H1 (cell line): ENCODE measurements around the gene MGMT. TPM values are rescaled to one million over a fixed set of nuclear protein-coding genes. Genes with fewer than 3 reads are reported as not detected.

Source experiments
- CTCF ChIA-PET: fragments of 300-600 bp; sonication (Branson Sonifier 250); formaldehyde crosslinking; loops from one replicate; lab custom pipeline; 2021; ENCODE audit not compliant: partially characterized antibody; lab: Charles Lee
- POLR2A ChIA-PET: fragments of 300-600 bp; sonication (Branson Sonifier 250); formaldehyde crosslinking; loops from one replicate; lab custom pipeline; 2021; ENCODE audit warnings: inconsistent platforms; ENCODE audit not compliant: partially characterized antibody; lab: Charles Lee
- DNase-seq, 2 experiments: peaks; one replicate each; pipeline versions ENCODE4 v3.0.0 to v3.0.0-alpha.2; 2010 to 2022; ENCODE audit warnings: low spot score in 2 of 2, low read depth in 1 of 2, mixed read lengths in 1 of 2
- FAIRE-seq: peaks from 2 replicates; lab custom pipeline; 2011; peaks lifted over from hg19 to GRCh38; lab: Jason Lieb, UNC
- H2AFZ ChIP-seq: 2 replicates; pipeline ENCODE4 v1.8.1; 2012; ENCODE audit warnings: low read length, inconsistent platforms
- H2AK5ac ChIP-seq: 2 replicates; pipeline ENCODE4 v1.6.1; 2013; ENCODE audit warnings: low read depth, low read length
- H2BK120ac ChIP-seq: replicated peaks from 2 replicates; pipeline ENCODE3; 2013; ENCODE audit warnings: low read depth, low read length, inconsistent platforms
- H2BK12ac ChIP-seq: 2 replicates; pipeline ENCODE4 v1.6.1; 2013; ENCODE audit warnings: low read depth, low read length
- H2BK15ac ChIP-seq: 2 replicates; pipeline ENCODE4 v1.6.1; 2013; ENCODE audit warnings: low read length
- H2BK20ac ChIP-seq: 2 replicates; pipeline ENCODE4 v1.6.1; 2013; ENCODE audit warnings: low read length
- H2BK5ac ChIP-seq: 2 replicates; pipeline ENCODE4 v1.6.1; 2013; ENCODE audit warnings: low read depth, low read length
- H3K14ac ChIP-seq: 2 replicates; pipeline ENCODE4 v1.6.1; 2013; ENCODE audit warnings: inconsistent platforms; ENCODE audit not compliant: insufficient read length
- H3K18ac ChIP-seq: 2 replicates; pipeline ENCODE4 v1.6.1; 2013; ENCODE audit warnings: low read length; ENCODE audit errors: extremely low read depth
- H3K23ac ChIP-seq: 2 replicates; pipeline ENCODE4 v1.6.1; 2013; ENCODE audit warnings: inconsistent platforms; ENCODE audit not compliant: insufficient read length
- H3K23me2 ChIP-seq: 2 replicates; pipeline ENCODE4 v1.6.1; 2013; ENCODE audit warnings: low read depth, low read length
- H3K27ac ChIP-seq: 2 replicates; pipeline ENCODE4 v1.6.1; 2011; ENCODE audit warnings: low read depth, low read length, inconsistent platforms
- H3K27me3 ChIP-seq, 4 experiments: replicated peaks in 1 of 4; 1 replicate in 1 of 4; 2 replicates in 3 of 4; pipeline versions ENCODE4 v1.6.1 to v1.8.1; 2011 to 2013; ENCODE audit warnings: low read length in 3 of 4, mild to moderate bottlenecking in 3 of 4, inconsistent platforms in 2 of 4, mixed read lengths in 2 of 4, moderate library complexity in 1 of 4; ENCODE audit not compliant: control insufficient read depth in 3 of 4, insufficient read depth in 3 of 4; ENCODE audit errors: extremely low read depth in 1 of 4
- H3K36me3 ChIP-seq, 4 experiments: 2 replicates each; pipeline versions ENCODE4 v1.6.1 to v1.8.1; 2011 to 2013; ENCODE audit warnings: mild to moderate bottlenecking in 4 of 4, low read length in 3 of 4, moderate library complexity in 2 of 4, control low read depth in 1 of 4, inconsistent platforms in 1 of 4; ENCODE audit not compliant: insufficient read depth in 4 of 4, control insufficient read depth in 2 of 4
- H3K4ac ChIP-seq: replicated peaks from 2 replicates; pipeline ENCODE3; 2013; ENCODE audit warnings: low read length, low read depth, mixed read lengths, inconsistent platforms; ENCODE audit not compliant: insufficient read length
- H3K4me1 ChIP-seq, 4 experiments: replicated peaks in 1 of 4; 1 replicate in 1 of 4; 2 replicates in 3 of 4; pipeline versions ENCODE4 v1.6.1 to v1.8.1; 2011 to 2013; ENCODE audit warnings: low read length in 3 of 4, inconsistent platforms in 2 of 4, mixed read lengths in 1 of 4; ENCODE audit not compliant: insufficient read depth in 4 of 4, control insufficient read depth in 3 of 4
- H3K4me2 ChIP-seq, 2 experiments: 2 replicates each; pipeline versions ENCODE4 v1.6.1 to v1.8.1; 2011 to 2013; ENCODE audit warnings: low read depth in 2 of 2, low read length in 2 of 2, control low read depth in 1 of 2, inconsistent platforms in 1 of 2, mild to moderate bottlenecking in 1 of 2; ENCODE audit not compliant: insufficient read depth in 1 of 2
- H3K4me3 ChIP-seq, 4 experiments: fragments of 200-600, 300-600 bp in 1 of 4; sonication (generic), shearing (Covaris generic), sonication (Bioruptor Twin) in 1 of 4; 2 replicates each; pipeline versions ENCODE4 v1.5.1 to v1.8.1; 2011 to 2016; ENCODE audit warnings: low read length in 4 of 4, low read depth in 3 of 4, control low read depth in 2 of 4, inconsistent platforms in 2 of 4, mild to moderate bottlenecking in 2 of 4, mixed read lengths in 1 of 4, moderate library complexity in 1 of 4; ENCODE audit not compliant: insufficient read depth in 2 of 4; ENCODE audit errors: extremely low read depth in 1 of 4
- H3K56ac ChIP-seq: replicated peaks from 2 replicates; pipeline ENCODE3; 2013; ENCODE audit warnings: low read depth, mild to moderate bottlenecking, mixed read lengths, low read length, inconsistent platforms; ENCODE audit not compliant: insufficient read length
- H3K79me1 ChIP-seq: 2 replicates; pipeline ENCODE4 v1.6.1; 2013; ENCODE audit warnings: low read depth, low read length, control low read depth
- H3K79me2 ChIP-seq, 2 experiments: 2 replicates each; pipeline versions ENCODE4 v1.6.1 to v1.8.1; 2012 to 2013; ENCODE audit warnings: low read length in 2 of 2, mild to moderate bottlenecking in 2 of 2, inconsistent platforms in 1 of 2; ENCODE audit not compliant: insufficient read depth in 2 of 2, control insufficient read depth in 1 of 2
- H3K9ac ChIP-seq, 4 experiments: replicated peaks in 1 of 4; 1 replicate in 1 of 4; 2 replicates in 3 of 4; pipeline versions ENCODE4 v1.6.1 to v1.8.1; 2011 to 2013; ENCODE audit warnings: low read depth in 3 of 4, low read length in 3 of 4, control low read depth in 2 of 4, mild to moderate bottlenecking in 2 of 4, moderate library complexity in 2 of 4, inconsistent platforms in 1 of 4; ENCODE audit errors: extremely low read depth in 1 of 4
- H3K9me3 ChIP-seq, 2 experiments: 2 replicates each; pipeline versions ENCODE4 v1.6.1 to v1.8.1; 2012 to 2013; ENCODE audit warnings: mild to moderate bottlenecking in 2 of 2, moderate library complexity in 2 of 2, control low read depth in 1 of 2, inconsistent platforms in 1 of 2, low read depth in 1 of 2, low read length in 1 of 2, mixed read lengths in 1 of 2; ENCODE audit not compliant: insufficient read depth in 2 of 2
- H4K20me1 ChIP-seq, 2 experiments: replicated peaks in 1 of 2; 2 replicates each; pipeline versions ENCODE3 to v1.8.1; 2011 to 2013; ENCODE audit warnings: inconsistent platforms in 2 of 2, low read length in 2 of 2, mild to moderate bottlenecking in 1 of 2; ENCODE audit not compliant: insufficient read depth in 2 of 2, control insufficient read depth in 1 of 2
- H4K5ac ChIP-seq: 2 replicates; pipeline ENCODE4 v1.6.1; 2013; ENCODE audit warnings: low read length, low read depth, mixed read lengths, inconsistent platforms; ENCODE audit not compliant: insufficient read length
- H4K8ac ChIP-seq: 2 replicates; pipeline ENCODE4 v1.8.0; 2013; ENCODE audit warnings: mild to moderate bottlenecking, moderate library complexity, low read length, inconsistent platforms; ENCODE audit not compliant: insufficient read depth; ENCODE audit errors: extremely low read depth
- H4K91ac ChIP-seq: replicated peaks from 2 replicates; pipeline ENCODE3; 2013; ENCODE audit warnings: low read length, mixed read lengths, inconsistent platforms; ENCODE audit not compliant: insufficient read length
- MAFK ChIP-seq: IDR thresholded peaks from 2 replicates; pipeline ENCODE4 v1.6.1; 2012; ENCODE audit warnings: low read depth, mild to moderate bottlenecking, improper control_type of control experiment, low read length
- WGBS, 2 experiments: shearing (Covaris generic) in 1 of 2; methylation state at CpG; one replicate each; pipeline versions ENCODE4 v1.1.6 to v1.1.7; 2013 to 2015; ENCODE audit warnings: low lambda C conversion rate in 2 of 2, mixed read lengths in 2 of 2, inconsistent platforms in 1 of 2, low coverage in 1 of 2, missing lambda C conversion rate in 1 of 2; ENCODE audit not compliant: insufficient replicate concordance in 2 of 2, insufficient coverage in 1 of 2, insufficient read length in 1 of 2; ENCODE audit errors: extremely low coverage in 1 of 2, missing lambda C conversion rate in 1 of 2; 5-methylcytosine and 5-hydroxymethylcytosine counted together
- polyA plus RNA-seq, 7 experiments: library from polyadenylated mRNA; depleted of rRNA in 3 of 7; stranded (reverse) in 5 of 7; unstranded in 2 of 7; fragments of >200 nt in 5 of 7; fragments of 200-250 nt in 2 of 7; gene quantifications; 1 replicate in 5 of 7; 2 replicates in 1 of 7; 4 replicates in 1 of 7; pipeline versions ENCODE4 v1.2.1 to v1.2.3, GENCODE V29; 2011 to 2013; ENCODE audit warnings: missing spikeins in 2 of 7, mixed read lengths in 2 of 7
- total RNA-seq: library from RNA; stranded (reverse); fragmentation: NEBNext Ultra II Directional; extraction: Animal tissue kit (Norgen Biotek cat#: 25700); gene quantifications from 2 replicates; pipeline ENCODE4 v1.2.1, GENCODE V29; 2021

Gene MGMT
- total and polyA plus RNA-seq, 2 of the 8 experiments (the other 6 are each of a cell fraction or from before 2014, with no cell fraction given): 9.9 to 10.7 TPM

- Histone ChIP-seq H2AK5ac (no peak overlapping the region), H4K8ac (peak overlapping the region; percentile 69; the same call in 1 of the 2 replicates), H3K9me3 (no peaks in the 10 kb centered on the region), H3K23ac (no peak overlapping the region), H4K20me1 (peaks cover 0 to 2% of the 10 kb centered on the region in 2 experiments), H4K5ac (no peak overlapping the region), H3K4me1 (no peaks in the 10 kb centered on the region), H2AFZ (no peak overlapping the region), H2BK20ac (no peak overlapping the region), H3K27ac (no peak overlapping the region), H3K23me2 (no peaks in the 10 kb centered on the region), H3K4me3 (no peak overlapping the region), H2BK12ac (no peak overlapping the region), H2BK5ac (no peak overlapping the region), H3K27me3 (no peaks in the 10 kb centered on the region), H3K18ac (no peak overlapping the region), H4K91ac (no peak overlapping the region), H3K36me3 (no peaks in the 10 kb centered on the region), H2BK15ac (no peak overlapping the region), H3K79me2 (no peaks in the 10 kb centered on the region), H3K4me2 (no peak overlapping the region), H3K9ac (no peak overlapping the region), H2BK120ac (no peak overlapping the region), H3K4ac (no peak overlapping the region), H3K56ac (no peak overlapping the region), H3K14ac (no peak overlapping the region), H3K79me1 (no peaks in the 10 kb centered on the region; the same call in 1 of the 2 replicates)
- no peak for TF ChIP-seq MAFK
- 92% methylated on average over 12 of the region's 12 CpGs; no CpG with 5 or more reads in 1 of the 2 experiments for WGBS, 2 experiments
- FAIRE-seq: no peak
- ChIA-PET CTCF (no interaction called here), POLR2A (no interaction called here)
- DNase-seq: no peak
Measured at GRCh38 chr10:129507216-129507889, 40.3 kb downstream of the MGMT start.
